ENCODE results near the gene DSE. TPM values are rescaled to one million over a fixed set of nuclear protein-coding genes. Genes with fewer than 3 reads are reported as not detected.

DSE gene
- total RNA-seq, 1 experiment from 2014 or later, result 38.5 TPM

- H3K9me3 ChIP-seq (ENCODE audit: control insufficient read depth in 1 of 2, insufficient read depth in 1 of 2, low read depth in 1 of 2, low read length in 2 of 2), result no peaks in the 10 kb centered on the region
- intact Hi-C loops (cut with micrococcal nuclease), result no loop called here
- no peak overlapping the region for H3K4me3 ChIP-seq (replicated peaks in 1 of 2; ENCODE audit: low read depth in 1 of 2, low read length in 2 of 2)
- H3K9me2 ChIP-seq (ENCODE audit: insufficient read depth), result no peaks in the 10 kb centered on the region
- no peak overlapping the region for H3K9ac ChIP-seq (ENCODE audit: low read length)
- H3K36me3 ChIP-seq (ENCODE audit: control insufficient read depth in 1 of 2, insufficient read depth in 2 of 2, low read length in 2 of 2), result no peaks in the 10 kb centered on the region
- TF ChIP-seq ELF1 (IDR thresholded peaks at IDR 0.05; ENCODE audit: borderline replicate concordance, low read depth) (no peak), CBX3 (IDR thresholded peaks at IDR 0.05; ENCODE audit: low read depth) (no peak), ATF3 (IDR thresholded peaks at IDR 0.05) (no peak), EGR1 (IDR thresholded peaks at IDR 0.05; ENCODE audit: low read depth) (no peak), YY1 (IDR thresholded peaks at IDR 0.05; ENCODE audit: extremely low read depth, insufficient replicate concordance, low read depth, low read length) (no peak), CTCF (IDR thresholded peaks at IDR 0.05 in 2 of 3, conservative IDR thresholded peaks at IDR 0.05 in 1 of 3; ENCODE audit: borderline replicate concordance in 1 of 3, insufficient read depth in 1 of 3, low read depth in 2 of 3, low read length in 2 of 3) (no peak)
- RAD21 ChIA-PET (ENCODE audit: low non-redundant PET in 1 of 2, low total read pairs in 2 of 2, uncharacterized antibody in 2 of 2, unreplicated experiment in 2 of 2), result no interaction called here
- no peaks in the 10 kb centered on the region for H4K20me1 ChIP-seq (ENCODE audit: insufficient read depth)
- no peak overlapping the region for H3K4me2 ChIP-seq (ENCODE audit: low read length)
- no peaks in the 10 kb centered on the region for H3K27me3 ChIP-seq (ENCODE audit: insufficient read depth, low read length)
- no peaks in the 10 kb centered on the region for H3K79me2 ChIP-seq (ENCODE audit: insufficient read depth, low read length)
- CTCF ChIA-PET, result no interaction called here
- H3K27ac ChIP-seq (ENCODE audit: low read depth, low read length), result no peak overlapping the region
- no TSS peak for BruUV-seq (replicated peaks)
- POLR2A ChIA-PET, result interaction anchor here (0.9 kb wide), 1 partner anchor 12 kb away, joined by 4 read pairs; the partner anchor contains the start of gene DSE
- H3K4me1 ChIP-seq (ENCODE audit: control insufficient read depth in 1 of 2, insufficient read depth in 2 of 2, low read length in 2 of 2), result 0 out of 4 replicates have a peak, but pooled peaks cover 0 to 3% of the 10 kb centered on the region in 2 experiments
- DNase-seq (ENCODE audit: low read depth, low spot score), result no peak
- no peak overlapping the region for H2AFZ ChIP-seq (ENCODE audit: low read depth, low read length, poor library complexity, severe bottlenecking)
- no peak for ATAC-seq
These were observed 11.6 kb upstream of the DSE start for GRCh38 chr6:116359131-116359530.

- Histone ChIP-seq H4K20me1 (ENCODE audit: insufficient read depth) (no peaks in the 10 kb centered on the region), H3K9me3 (ENCODE audit: control insufficient read depth in 1 of 2, insufficient read depth in 1 of 2, low read depth in 1 of 2, low read length in 2 of 2) (no peaks in the 10 kb centered on the region), H3K4me2 (ENCODE audit: low read length) (no peak overlapping the region), H2AFZ (ENCODE audit: low read depth, low read length, poor library complexity, severe bottlenecking) (no peak overlapping the region), H3K9me2 (ENCODE audit: insufficient read depth) (no peaks in the 10 kb centered on the region), H3K27me3 (ENCODE audit: insufficient read depth, low read length) (no peaks in the 10 kb centered on the region), H3K36me3 (ENCODE audit: control insufficient read depth in 1 of 2, insufficient read depth in 2 of 2, low read length in 2 of 2) (no peaks in the 10 kb centered on the region), H3K4me1 (ENCODE audit: control insufficient read depth in 1 of 2, insufficient read depth in 2 of 2, low read length in 2 of 2) (0 out of 4 replicates have a peak, but pooled peaks cover 0 to 3% of the 10 kb centered on the region in 2 experiments), H3K79me2 (ENCODE audit: insufficient read depth, low read length) (no peaks in the 10 kb centered on the region), H3K4me3 (replicated peaks in 1 of 2; ENCODE audit: low read depth in 1 of 2, low read length in 2 of 2) (no peak overlapping the region), H3K27ac (ENCODE audit: low read depth, low read length) (no peak overlapping the region), H3K9ac (ENCODE audit: low read length) (no peak overlapping the region)
- ChIA-PET POLR2A (interaction anchor here (0.9 kb wide), 1 partner anchor 11 kb away, joined by 4 read pairs; the partner anchor contains the start of gene DSE), RAD21 (ENCODE audit: low non-redundant PET in 1 of 2, low total read pairs in 2 of 2, uncharacterized antibody in 2 of 2, unreplicated experiment in 2 of 2) (no interaction called here), CTCF (no interaction called here)
- BruUV-seq (replicated peaks), result no TSS peak
- no peak for DNase-seq (ENCODE audit: low read depth, low spot score)
- ATAC-seq, result no peak
- intact Hi-C loops (cut with micrococcal nuclease), result no loop called here
- TF ChIP-seq YY1 (IDR thresholded peaks at IDR 0.05; ENCODE audit: extremely low read depth, insufficient replicate concordance, low read depth, low read length), result no peak
- TF ChIP-seq EGR1 (IDR thresholded peaks at IDR 0.05; ENCODE audit: low read depth), result no peak
- no peak for TF ChIP-seq SP1 (IDR thresholded peaks at IDR 0.05; ENCODE audit: low read depth)
- TF ChIP-seq ZBTB33 (IDR thresholded peaks at IDR 0.05; ENCODE audit: extremely low read depth, insufficient replicate concordance, low read length), result no peak
These were observed 10.9 kb upstream of the DSE start for GRCh38 chr6:116359835-116360234.
